Activated T-helper 1 cell treated with anti-CD3 and anti-CD28 coated beads, Interleukin-12 subunit alpha, Interleukin-12 subunit beta, Interleukin-2, Interleukin-4 antibody, amounts not matched to agents 30 ng/mL and 10 ng/mL and 1 ng/mL, durations not matched to agents 14 hours and 24 hours and 36 hours (primary cell): ENCODE measurements around the gene CAPS2. TPM values are rescaled to one million over a fixed set of nuclear protein-coding genes. Genes with fewer than 3 reads are reported as not detected.

Source experiments
- DNase-seq: peaks from one replicate; pipeline ENCODE4 v3.0.0; 2021; ENCODE audit warnings: low spot score
- H3K27ac Mint-ChIP-seq: one replicate; pipeline ENCODE4 v1.8.0; 2021; ENCODE audit warnings: mild to moderate bottlenecking, mixed read lengths
- H3K27me3 Mint-ChIP-seq: one replicate; pipeline ENCODE4 v1.8.0; 2022; ENCODE audit warnings: mild to moderate bottlenecking, moderate library complexity, mixed read lengths; ENCODE audit not compliant: insufficient read depth
- H3K36me3 Mint-ChIP-seq: one replicate; pipeline ENCODE4 v1.8.0; 2021; ENCODE audit warnings: low read depth, mixed read lengths
- H3K4me1 Mint-ChIP-seq: one replicate; pipeline ENCODE4 v1.8.0; 2021; ENCODE audit warnings: low read depth, mixed read lengths
- H3K4me3 Mint-ChIP-seq: one replicate; pipeline ENCODE4 v1.8.0; 2021; ENCODE audit warnings: mild to moderate bottlenecking, moderate library complexity, mixed read lengths
- H3K9me3 Mint-ChIP-seq: one replicate; pipeline ENCODE4 v1.8.0; 2021; ENCODE audit warnings: mixed read lengths
- intact Hi-C: fragments of 100-400 bp; cut with micrococcal nuclease; formaldehyde crosslinking; loops from one replicate; pipeline ENCODE4 v1.15.1; 2024
- total RNA-seq: library from RNA; stranded (reverse); gene quantifications from 2 replicates; pipeline ENCODE4 v1.2.3, GENCODE V29; 2022

Gene CAPS2
- total RNA-seq, 1 donor from 2014 or later = 1.1 TPM

DNA sequence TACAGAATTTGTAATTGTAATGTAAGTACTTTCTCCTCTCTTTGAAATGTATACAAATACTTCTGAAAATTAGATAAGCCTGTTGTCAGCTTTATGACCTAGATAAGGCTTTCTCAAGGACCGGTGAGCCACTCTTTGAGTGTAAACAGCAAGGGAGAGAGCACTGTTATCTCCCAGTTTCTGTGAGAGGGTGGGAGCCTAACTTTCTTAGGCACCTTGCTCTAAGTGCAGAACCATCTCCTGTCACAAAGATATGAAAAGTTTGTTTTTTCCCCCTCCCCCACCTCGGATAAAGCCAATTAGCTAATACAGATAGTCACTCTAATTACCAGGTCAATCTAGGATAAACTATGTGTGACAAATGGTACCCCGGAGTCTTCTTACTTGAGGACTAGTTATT is 35.8 kb downstream of the CAPS2 start:
- Mint-ChIP-seq H3K4me3 (no peak overlapping the region), H3K4me1 (no peaks in the 10 kb centered on the region), H3K27ac (no peak overlapping the region), H3K9me3 (no peaks in the 10 kb centered on the region), H3K27me3 (peaks cover 2% of the 10 kb centered on the region), H3K36me3 (no peaks in the 10 kb centered on the region)
- DNase-seq = no peak
- intact Hi-C loops = no loop called here

DNA sequence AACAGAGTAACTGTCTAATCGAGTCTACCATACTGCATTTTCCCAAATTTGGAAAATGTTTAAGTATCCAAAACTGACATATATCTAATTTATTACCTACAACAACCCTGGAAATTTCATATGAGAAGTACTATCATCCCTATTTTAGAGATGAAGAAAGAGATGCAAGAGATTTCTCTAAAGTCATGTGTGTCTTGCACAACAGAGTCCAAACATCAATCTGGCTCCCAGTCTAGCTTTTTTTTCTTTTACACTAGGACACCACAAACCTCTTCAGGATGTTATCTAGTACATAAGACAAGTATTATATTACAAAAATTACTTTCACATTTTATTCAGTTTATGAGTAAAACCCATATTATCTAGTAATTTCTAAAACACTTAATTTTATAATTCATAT is 39.1 kb downstream of the CAPS2 start:
- Mint-ChIP-seq H3K4me1 (no peaks in the 10 kb centered on the region), H3K4me3 (no peak overlapping the region), H3K27ac (no peak overlapping the region), H3K27me3 (peaks cover 5% of the 10 kb centered on the region), H3K9me3 (no peaks in the 10 kb centered on the region), H3K36me3 (no peaks in the 10 kb centered on the region)
- intact Hi-C loops = no loop called here
- no peak for DNase-seq

DNA sequence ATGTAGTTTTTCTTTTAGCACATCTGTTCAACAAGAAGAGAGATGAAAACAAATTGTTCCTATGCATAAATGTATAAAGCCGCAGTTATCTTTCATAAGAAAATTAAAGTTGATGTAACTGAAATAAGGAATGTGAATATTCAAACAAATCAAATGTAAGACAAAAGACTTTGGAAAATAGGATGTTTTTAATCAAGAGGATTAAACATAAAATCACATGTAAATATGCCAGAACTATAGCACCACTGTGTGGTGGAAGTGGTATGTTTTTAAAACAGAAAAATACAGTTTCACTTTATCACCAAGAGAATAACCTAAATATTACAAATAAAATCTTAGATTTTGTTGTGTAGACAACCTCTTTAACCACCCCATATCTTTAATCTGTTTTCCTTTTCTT is 40.4 kb downstream of the CAPS2 start:
- Mint-ChIP-seq H3K4me1 (no peaks in the 10 kb centered on the region), H3K36me3 (no peaks in the 10 kb centered on the region), H3K27ac (no peak overlapping the region), H3K4me3 (no peak overlapping the region), H3K9me3 (no peaks in the 10 kb centered on the region), H3K27me3 (peaks cover 3% of the 10 kb centered on the region)
- DNase-seq = no peak
- intact Hi-C loops = loop anchor here (5.0 kb wide), 1 partner anchor 597 kb away; no protein-coding TSS in a partner anchor

DNA sequence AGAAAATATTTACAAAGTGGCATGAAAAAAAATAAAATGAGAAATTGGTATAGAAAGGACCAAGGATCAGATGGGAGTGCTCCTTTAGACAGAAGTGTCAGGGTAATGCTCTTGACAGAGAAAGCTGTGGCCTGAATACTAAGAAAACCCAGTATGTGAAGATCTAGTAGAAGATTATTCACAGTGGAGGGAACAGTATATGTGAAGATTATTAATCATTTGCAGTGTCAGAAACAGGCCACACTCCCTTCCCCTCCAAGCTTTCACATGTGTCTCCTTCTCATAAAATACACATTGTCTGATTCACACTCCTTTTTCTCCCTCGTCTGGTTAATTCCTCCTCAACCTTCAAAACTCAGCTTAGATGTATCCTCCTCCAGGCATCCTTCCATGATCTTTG is 41.3 kb downstream of the CAPS2 start:
- Mint-ChIP-seq H3K27ac (no peak overlapping the region), H3K36me3 (no peaks in the 10 kb centered on the region), H3K4me1 (no peaks in the 10 kb centered on the region), H3K4me3 (no peak overlapping the region), H3K27me3 (peaks cover 3% of the 10 kb centered on the region), H3K9me3 (no peaks in the 10 kb centered on the region)
- intact Hi-C loops = loop anchor here (5.0 kb wide), 1 partner anchor 597 kb away; no protein-coding TSS in a partner anchor
- no peak for DNase-seq

DNA sequence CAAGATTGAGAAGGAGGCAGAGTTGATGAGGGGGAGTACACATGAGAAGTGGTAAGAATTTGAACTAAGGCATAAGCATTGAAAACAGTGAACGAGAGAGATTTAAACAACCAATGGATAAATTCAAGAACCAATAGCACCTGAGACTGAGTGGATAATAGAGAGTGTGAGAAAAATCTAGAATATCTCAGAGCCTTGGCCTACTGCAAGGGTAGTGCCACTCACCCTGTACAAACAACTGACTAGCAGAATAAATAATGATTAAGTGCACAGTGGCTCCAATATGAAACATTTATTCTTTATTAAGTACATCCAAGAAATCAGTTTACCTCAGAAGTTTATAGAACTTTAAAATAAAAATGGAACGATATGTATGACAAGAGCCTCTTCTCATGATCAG is 54.4 kb downstream of the CAPS2 start:
- no peak overlapping the region for H3K4me3 Mint-ChIP-seq
- no peak for DNase-seq
- intact Hi-C loops = no loop called here
- no peaks in the 10 kb centered on the region for H3K36me3 Mint-ChIP-seq
- no peak overlapping the region for H3K27ac Mint-ChIP-seq
- peaks cover 3% of the 10 kb centered on the region for H3K27me3 Mint-ChIP-seq
- no peaks in the 10 kb centered on the region for H3K4me1 Mint-ChIP-seq
- H3K9me3 Mint-ChIP-seq = no peaks in the 10 kb centered on the region

DNA sequence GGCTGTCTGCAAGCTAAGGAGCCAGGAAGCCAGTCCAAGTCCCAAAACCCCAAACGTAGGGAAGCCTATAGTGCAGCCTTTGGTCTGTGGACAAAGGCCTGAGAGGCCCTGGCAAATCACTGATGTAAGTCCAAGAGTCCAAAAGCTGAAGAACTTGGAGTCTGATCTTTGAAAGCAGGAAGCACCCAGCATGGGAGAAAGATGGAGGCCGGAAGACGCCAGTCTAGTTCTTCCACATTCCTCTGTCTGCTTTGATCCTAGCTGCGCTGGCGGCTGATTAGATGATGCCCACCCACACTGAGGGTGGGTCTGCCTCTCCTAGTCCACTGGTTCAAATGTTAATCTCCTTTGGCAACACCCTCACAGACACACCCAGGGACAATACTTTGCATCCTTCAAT is 58.5 kb downstream of the CAPS2 start:
- Mint-ChIP-seq H3K27ac (no peak overlapping the region), H3K4me3 (no peak overlapping the region), H3K36me3 (no peaks in the 10 kb centered on the region)

DNA sequence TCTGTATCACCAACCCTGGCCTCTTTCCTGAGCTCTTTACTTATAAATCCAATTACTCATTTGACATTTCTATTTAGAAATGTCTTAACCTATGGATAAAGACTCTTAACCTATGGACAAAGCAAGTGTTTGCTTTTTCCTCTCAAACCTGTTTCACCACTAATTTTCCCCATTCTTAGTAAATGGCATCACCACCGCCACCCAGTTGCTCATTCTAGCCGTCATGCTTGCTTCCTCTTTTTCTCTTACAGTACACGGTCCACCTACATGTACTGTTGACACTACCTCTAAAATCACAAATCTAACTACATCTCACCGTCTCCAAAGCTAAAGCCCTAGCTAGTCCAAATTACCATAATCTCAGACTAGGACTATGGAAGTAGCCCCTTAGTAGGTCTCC is 60.0 kb downstream of the CAPS2 start:
- Mint-ChIP-seq H3K4me1 (no peaks in the 10 kb centered on the region), H3K27ac (no peak overlapping the region), H3K9me3 (no peaks in the 10 kb centered on the region), H3K4me3 (no peak overlapping the region), H3K36me3 (no peaks in the 10 kb centered on the region), H3K27me3 (no peaks in the 10 kb centered on the region)
- DNase-seq = no peak
- intact Hi-C loops = no loop called here

More for the DNA sequence above, 58.5 kb downstream of the CAPS2 start:
- DNase-seq = no peak
- peaks cover 3% of the 10 kb centered on the region for H3K27me3 Mint-ChIP-seq
- intact Hi-C loops = no loop called here
- no peaks in the 10 kb centered on the region for H3K9me3 Mint-ChIP-seq
- no peaks in the 10 kb centered on the region for H3K4me1 Mint-ChIP-seq

DNA sequence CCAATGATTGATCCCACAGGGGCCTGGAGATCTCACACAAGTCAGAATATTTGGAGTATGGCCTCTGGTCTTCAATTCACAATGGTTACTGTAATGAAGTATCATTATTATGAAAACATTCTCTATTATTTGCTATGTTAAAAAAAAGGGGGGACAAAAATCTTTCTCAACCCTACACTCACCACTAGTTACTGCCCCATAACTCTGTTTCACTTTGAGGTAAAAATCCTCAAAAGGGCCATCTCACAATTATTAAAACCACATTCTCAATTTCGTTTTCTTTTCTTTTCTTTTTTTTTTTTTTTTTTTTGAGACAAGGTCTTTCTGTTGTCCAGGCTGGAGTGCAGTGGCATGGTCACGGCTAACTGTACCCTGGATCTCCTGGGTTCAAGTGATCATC is 60.9 kb downstream of the CAPS2 start:
- Mint-ChIP-seq H3K27me3 (no peaks in the 10 kb centered on the region), H3K9me3 (no peaks in the 10 kb centered on the region), H3K27ac (no peak overlapping the region), H3K36me3 (no peaks in the 10 kb centered on the region), H3K4me1 (no peaks in the 10 kb centered on the region), H3K4me3 (no peak overlapping the region)
- intact Hi-C loops = no loop called here
- DNase-seq = no peak

DNA sequence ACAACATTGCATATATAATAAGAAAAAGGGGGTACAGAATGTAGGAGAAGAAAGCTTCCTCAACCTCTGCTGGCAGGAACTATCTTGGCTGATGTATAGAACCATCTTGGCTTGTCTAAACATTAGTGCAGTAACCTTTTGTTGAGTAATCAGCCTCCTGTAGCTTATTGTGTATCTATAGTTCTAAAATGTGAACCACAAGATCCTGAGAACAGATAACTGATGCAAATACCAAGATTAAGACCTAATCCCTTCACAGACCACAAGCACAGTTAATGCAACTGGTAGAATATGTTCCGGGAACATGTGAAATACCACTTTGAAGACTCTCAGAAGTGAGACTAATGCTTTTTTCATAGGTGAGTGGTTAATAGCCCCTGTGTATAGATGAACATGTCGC is 69.8 kb downstream of the CAPS2 start:
- no peaks in the 10 kb centered on the region for H3K4me1 Mint-ChIP-seq
- no peak overlapping the region for H3K4me3 Mint-ChIP-seq
- intact Hi-C loops = no loop called here
- DNase-seq = no peak
- no peaks in the 10 kb centered on the region for H3K27me3 Mint-ChIP-seq
- H3K9me3 Mint-ChIP-seq = no peaks in the 10 kb centered on the region
- H3K27ac Mint-ChIP-seq = no peak overlapping the region
- H3K36me3 Mint-ChIP-seq = no peaks in the 10 kb centered on the region

DNA sequence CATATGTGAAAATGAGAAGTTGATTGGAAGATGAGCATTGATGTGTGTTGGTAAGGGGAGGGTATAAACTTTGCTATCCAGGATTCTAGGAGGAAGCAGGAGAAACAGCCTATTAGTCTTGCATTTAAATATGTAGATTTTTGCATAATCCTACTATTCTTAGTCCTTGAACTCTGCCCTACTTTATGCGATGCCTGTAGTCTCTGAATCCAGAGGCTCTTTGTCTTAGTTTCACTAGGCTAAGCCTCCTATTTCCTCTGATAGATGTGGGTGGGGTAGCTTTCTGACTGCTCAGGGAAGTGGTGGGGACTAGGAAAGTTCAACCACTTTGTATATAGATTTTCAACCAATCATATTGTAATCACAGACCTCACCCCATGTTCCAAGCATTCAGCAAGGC is 71.0 kb downstream of the CAPS2 start:
- H3K27me3 Mint-ChIP-seq = no peaks in the 10 kb centered on the region
- H3K4me1 Mint-ChIP-seq = no peaks in the 10 kb centered on the region
- intact Hi-C loops = no loop called here
- no peak for DNase-seq
- no peaks in the 10 kb centered on the region for H3K9me3 Mint-ChIP-seq
- H3K4me3 Mint-ChIP-seq = no peak overlapping the region
- H3K36me3 Mint-ChIP-seq = no peaks in the 10 kb centered on the region
- no peak overlapping the region for H3K27ac Mint-ChIP-seq

DNA sequence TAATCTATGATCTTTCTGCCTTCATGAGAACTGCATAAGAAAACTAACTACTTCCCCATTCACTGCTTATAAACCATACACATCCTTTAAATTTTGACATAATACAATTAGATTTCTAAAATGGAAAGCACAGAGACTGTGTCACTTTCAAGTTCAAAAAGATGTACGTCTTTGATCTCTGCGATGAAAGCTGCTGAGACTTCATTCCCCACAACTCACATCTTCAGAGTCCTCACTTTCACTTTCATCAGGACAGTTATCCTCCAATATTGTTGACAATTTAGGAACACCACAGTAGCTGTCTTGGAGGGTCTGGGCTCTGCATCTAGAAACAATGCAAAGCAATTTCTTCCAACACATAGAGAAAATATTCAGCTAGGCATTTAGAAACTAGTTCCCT is 72.6 kb downstream of the CAPS2 start:
- no peak for DNase-seq
- no peak overlapping the region for H3K4me3 Mint-ChIP-seq
- H3K27me3 Mint-ChIP-seq = no peaks in the 10 kb centered on the region
- no peak overlapping the region for H3K27ac Mint-ChIP-seq
- no peaks in the 10 kb centered on the region for H3K4me1 Mint-ChIP-seq
- no peaks in the 10 kb centered on the region for H3K36me3 Mint-ChIP-seq
- H3K9me3 Mint-ChIP-seq = no peaks in the 10 kb centered on the region
- intact Hi-C loops = no loop called here

DNA sequence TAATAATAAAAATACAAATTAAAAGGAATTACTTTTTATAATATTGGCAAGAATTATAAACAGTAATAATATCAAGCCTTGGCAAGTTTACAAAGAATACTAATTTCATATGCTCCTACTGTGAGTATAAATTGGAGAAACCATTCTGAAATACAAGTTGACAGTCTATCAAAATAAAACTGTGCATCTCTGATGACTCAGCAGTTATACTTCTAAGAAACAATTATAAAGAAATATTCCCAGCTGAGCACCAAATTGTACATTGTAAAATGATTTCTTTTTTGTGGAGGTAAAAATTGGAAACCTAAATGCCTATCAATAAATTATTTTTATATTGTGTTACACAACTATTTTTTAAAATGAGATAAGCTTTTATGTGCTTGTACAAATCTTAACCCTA is 85.0 kb downstream of the CAPS2 start:
- DNase-seq = no peak
- Mint-ChIP-seq H3K4me3 (no peak overlapping the region), H3K36me3 (no peaks in the 10 kb centered on the region), H3K27ac (no peak overlapping the region), H3K27me3 (no peaks in the 10 kb centered on the region), H3K9me3 (no peaks in the 10 kb centered on the region), H3K4me1 (no peaks in the 10 kb centered on the region)
- intact Hi-C loops = no loop called here

DNA sequence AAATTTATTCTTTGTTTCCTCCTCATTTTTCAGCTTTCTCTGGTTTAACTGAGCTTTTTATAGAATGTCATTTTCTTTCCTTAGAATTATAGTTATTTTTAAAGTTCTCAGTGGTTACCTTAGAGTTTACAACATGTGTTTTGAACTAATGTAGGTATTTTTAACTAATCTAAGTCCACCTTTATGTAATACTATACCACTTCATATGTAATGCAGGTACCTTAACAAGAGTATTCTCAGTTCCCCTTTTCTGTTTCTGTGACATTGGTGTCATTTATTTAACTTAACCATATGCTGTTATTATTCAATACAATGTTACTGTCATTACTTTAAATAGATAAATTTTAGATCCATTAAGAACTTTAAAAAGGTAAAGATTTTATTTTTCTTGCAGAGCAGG is 90.1 kb downstream of the CAPS2 start:
- no peak overlapping the region for H3K27ac Mint-ChIP-seq
- no peaks in the 10 kb centered on the region for H3K36me3 Mint-ChIP-seq
- DNase-seq = no peak
- intact Hi-C loops = no loop called here
- no peaks in the 10 kb centered on the region for H3K4me1 Mint-ChIP-seq
- H3K4me3 Mint-ChIP-seq = no peak overlapping the region
- H3K9me3 Mint-ChIP-seq = no peaks in the 10 kb centered on the region
- no peaks in the 10 kb centered on the region for H3K27me3 Mint-ChIP-seq

DNA sequence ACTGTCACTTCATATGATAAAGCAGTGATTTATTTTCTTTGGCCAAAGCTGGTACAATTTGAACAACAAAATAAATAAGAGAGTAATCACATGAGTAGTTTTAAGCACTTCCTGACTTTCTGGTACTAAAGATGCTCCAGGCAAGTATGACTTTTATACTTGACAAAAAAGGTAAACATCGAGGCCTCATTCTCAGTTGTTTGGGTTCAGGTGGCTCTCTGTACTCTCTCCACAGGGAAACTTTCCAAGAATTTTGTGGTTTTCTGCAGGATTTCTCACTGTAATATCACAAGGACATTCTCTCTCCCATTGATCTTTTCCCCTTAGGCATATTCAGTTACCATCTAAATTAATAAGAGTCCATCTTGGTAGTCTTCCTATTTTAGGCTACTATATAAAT is 93.9 kb downstream of the CAPS2 start:
- no peaks in the 10 kb centered on the region for H3K27me3 Mint-ChIP-seq
- intact Hi-C loops = no loop called here
- no peak overlapping the region for H3K4me3 Mint-ChIP-seq
- no peak overlapping the region for H3K27ac Mint-ChIP-seq
- no peaks in the 10 kb centered on the region for H3K9me3 Mint-ChIP-seq
- DNase-seq = no peak
- no peaks in the 10 kb centered on the region for H3K36me3 Mint-ChIP-seq
- no peaks in the 10 kb centered on the region for H3K4me1 Mint-ChIP-seq
